ENCODE measurements around the gene PLAGL2.

Gene PLAGL2

DNA sequence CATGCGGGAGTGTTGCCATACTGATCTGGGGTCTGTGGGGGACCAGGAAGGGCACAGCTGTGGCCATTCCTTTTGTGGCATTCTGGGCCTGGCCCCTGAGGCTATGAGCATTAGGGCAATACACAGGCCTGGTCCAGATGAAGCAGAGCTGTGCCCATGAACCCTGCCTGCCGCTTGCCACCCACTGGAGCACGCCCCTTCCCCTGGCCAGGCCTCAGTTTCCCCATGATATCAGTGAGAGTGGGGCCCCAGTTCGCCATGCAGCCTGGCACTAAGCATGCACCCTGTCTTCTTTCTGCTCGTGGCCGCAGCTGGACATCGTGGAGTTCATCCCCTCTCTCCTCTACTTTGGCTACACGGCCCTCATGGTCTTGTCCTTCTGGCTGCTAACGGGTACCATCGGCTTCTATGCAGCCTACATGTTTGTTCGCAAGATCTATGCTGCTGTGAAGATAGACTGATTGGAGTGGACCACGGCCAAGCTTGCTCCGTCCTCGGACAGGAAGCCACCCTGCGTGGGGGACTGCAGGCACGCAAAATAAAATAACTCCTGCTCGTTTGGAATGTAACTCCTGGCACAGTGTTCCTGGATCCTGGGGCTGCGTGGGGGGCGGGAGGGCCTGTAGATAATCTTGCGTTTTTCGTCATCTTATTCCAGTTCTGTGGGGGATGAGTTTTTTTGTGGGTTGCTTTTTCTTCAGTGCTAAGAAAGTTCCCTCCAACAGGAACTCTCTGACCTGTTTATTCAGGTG lies 42.4 kb downstream of the PLAGL2 start:
- no peak overlapping the region for H3K9ac ChIP-seq (ENCODE audit: low read depth, low read length)
- no peaks in the 10 kb centered on the region for H3K9me3 ChIP-seq (ENCODE audit: control insufficient read depth, insufficient read depth, low read length)
- peaks cover 11% of the 10 kb centered on the region; the same call in 1 of the 2 replicates for H3K4me1 ChIP-seq (ENCODE audit: insufficient read depth, low read length)
- H3K36me3 ChIP-seq (ENCODE audit: insufficient read depth, low read length) = peaks cover 19% of the 10 kb centered on the region

DNA sequence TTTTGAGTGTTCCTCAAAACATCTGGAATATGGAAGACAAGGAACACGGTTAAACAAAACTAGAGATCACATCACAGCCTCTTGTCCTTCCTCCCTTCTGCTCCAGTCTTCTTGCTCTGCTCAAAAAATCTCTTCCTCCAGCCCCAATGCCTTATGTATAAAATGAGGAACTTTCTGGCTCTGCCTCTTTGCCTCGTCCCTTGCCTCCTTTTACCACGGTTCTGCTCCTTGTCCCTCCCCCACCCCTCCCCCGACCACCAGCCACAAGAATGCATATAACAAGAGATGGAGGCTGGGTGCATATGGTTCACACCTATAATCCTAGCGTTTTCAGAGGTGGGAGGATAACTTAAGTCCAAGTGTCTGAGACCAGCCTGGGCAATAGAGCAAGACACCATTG lies 43.6 kb downstream of the PLAGL2 start:
- peaks cover 11% of the 10 kb centered on the region; the same call in 1 of the 2 replicates for H3K4me1 ChIP-seq (ENCODE audit: insufficient read depth, low read length)
- no peaks in the 10 kb centered on the region for H3K9me3 ChIP-seq (ENCODE audit: control insufficient read depth, insufficient read depth, low read length)
- H3K36me3 ChIP-seq (ENCODE audit: insufficient read depth, low read length) = peaks cover 26% of the 10 kb centered on the region
- no peak overlapping the region for H3K9ac ChIP-seq (ENCODE audit: low read depth, low read length)

DNA sequence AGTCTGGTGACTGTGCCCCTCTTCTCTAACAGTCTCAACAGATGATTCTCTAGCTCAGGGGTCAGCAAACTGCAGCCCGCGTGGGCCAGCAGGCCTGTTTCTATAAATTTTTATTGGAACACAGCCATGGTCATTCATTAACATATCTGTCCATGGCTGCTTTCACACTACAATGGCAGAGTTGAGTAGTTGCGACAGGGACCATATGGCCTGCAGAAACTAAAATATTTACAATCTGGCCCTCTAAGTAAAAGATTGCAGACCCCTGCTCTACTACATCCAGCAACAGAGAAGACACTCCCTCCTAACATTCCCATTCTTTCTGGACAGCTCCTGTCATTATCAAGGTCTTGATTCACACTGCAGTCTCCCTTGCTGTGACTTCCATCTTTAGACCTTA lies 45.2 kb downstream of the PLAGL2 start:
- Histone ChIP-seq H3K36me3 (ENCODE audit: insufficient read depth, low read length) (peaks cover 26% of the 10 kb centered on the region), H3K9me3 (ENCODE audit: control insufficient read depth, insufficient read depth, low read length) (no peaks in the 10 kb centered on the region), H3K4me1 (ENCODE audit: insufficient read depth, low read length) (no peaks in the 10 kb centered on the region), H3K9ac (ENCODE audit: low read depth, low read length) (no peak overlapping the region)

DNA sequence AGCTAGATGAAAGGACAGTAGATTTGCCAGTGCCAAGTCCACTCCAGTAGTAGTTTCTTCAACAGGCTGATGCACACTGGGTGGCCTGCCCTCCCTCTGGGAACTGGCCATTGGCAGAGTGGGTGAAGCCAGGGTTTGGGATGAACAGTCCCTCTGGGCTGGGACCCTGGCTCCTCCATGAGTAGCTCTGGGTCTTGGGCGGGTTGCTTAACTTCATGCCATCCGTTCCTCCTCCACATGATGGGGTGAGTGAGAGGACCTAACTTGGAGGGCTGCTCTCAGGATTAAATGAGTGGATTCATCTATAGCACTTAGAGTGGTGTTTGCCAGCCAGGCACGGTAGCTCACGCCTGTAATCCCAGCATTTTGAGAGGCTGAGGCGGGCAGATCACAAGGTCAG lies 47.2 kb downstream of the PLAGL2 start:
- H3K9ac ChIP-seq (ENCODE audit: low read depth, low read length) = no peak overlapping the region
- H3K36me3 ChIP-seq (ENCODE audit: insufficient read depth, low read length) = peaks cover 22% of the 10 kb centered on the region
- no peaks in the 10 kb centered on the region; the same call in 1 of the 2 replicates for H3K4me1 ChIP-seq (ENCODE audit: insufficient read depth, low read length)

DNA sequence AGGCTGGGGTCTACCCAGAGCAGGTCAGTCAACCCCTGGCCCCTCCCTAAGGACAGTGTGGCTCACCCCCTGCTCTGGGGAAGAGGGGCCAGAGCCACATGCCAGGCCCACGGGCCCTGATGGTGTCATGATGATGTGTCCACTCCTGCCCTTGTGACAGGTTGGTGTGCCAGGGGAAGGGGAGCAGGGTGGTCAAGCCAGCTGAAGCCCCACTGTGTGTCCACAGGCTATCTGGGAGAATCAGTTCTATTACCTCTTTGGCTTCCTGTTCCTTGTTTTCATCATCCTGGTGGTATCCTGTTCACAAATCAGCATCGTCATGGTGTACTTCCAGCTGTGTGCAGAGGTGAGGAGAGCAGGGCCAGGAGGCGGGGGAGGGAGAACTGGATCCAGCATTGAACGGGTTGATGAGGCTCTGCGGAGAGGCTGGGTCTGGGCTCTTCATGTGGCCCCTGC lies 47.7 kb downstream of the PLAGL2 start:
- Histone ChIP-seq H3K9ac (ENCODE audit: low read depth, low read length) (no peak overlapping the region), H3K36me3 (ENCODE audit: insufficient read depth, low read length) (peaks cover 22% of the 10 kb centered on the region), H3K9me3 (ENCODE audit: control insufficient read depth, insufficient read depth, low read length) (no peaks in the 10 kb centered on the region), H3K4me1 (ENCODE audit: insufficient read depth, low read length) (no peaks in the 10 kb centered on the region; the same call in 1 of the 2 replicates)

More for the DNA sequence above, 47.2 kb downstream of the PLAGL2 start:
- no peaks in the 10 kb centered on the region for H3K9me3 ChIP-seq (ENCODE audit: control insufficient read depth, insufficient read depth, low read length)

DNA sequence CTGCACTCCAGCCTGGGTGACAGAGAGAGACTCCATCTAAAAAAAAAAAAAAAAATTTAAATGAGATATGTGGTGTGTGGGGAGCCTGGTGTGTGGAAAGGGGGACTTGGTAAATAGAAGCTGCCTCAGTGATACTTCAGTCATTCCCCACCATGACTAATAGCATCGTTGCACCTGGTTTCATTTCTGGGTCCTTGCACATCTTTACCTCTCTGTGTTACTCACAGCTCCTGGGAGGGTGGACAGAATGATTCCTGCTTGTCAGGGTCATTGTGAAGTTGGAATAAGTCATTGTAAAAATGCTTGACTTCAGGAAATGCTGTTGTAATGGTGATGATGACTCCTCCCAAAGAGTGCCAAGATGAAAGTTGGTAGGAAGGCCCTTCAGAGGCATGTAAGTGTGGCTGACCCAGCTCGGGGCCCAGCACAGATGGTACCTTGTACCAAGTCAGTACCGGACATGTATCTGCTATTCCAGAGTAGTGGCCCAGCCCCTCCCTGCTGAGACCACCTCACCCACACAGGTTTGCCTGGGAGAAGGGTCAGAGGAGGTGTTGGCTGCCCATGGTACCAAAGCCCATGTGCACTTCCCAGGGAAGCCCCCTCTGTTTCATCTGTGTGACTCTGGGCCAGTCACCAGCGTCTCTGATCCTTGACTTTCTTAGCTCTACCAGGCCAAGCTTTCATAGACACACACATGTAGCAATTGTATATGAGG lies 48.4 kb downstream of the PLAGL2 start:
- Histone ChIP-seq H3K9ac (ENCODE audit: low read depth, low read length) (no peak overlapping the region), H3K4me1 (ENCODE audit: insufficient read depth, low read length) (no peaks in the 10 kb centered on the region; the same call in 1 of the 2 replicates), H3K9me3 (ENCODE audit: control insufficient read depth, insufficient read depth, low read length) (no peaks in the 10 kb centered on the region), H3K36me3 (ENCODE audit: insufficient read depth, low read length) (peaks cover 22% of the 10 kb centered on the region)

DNA sequence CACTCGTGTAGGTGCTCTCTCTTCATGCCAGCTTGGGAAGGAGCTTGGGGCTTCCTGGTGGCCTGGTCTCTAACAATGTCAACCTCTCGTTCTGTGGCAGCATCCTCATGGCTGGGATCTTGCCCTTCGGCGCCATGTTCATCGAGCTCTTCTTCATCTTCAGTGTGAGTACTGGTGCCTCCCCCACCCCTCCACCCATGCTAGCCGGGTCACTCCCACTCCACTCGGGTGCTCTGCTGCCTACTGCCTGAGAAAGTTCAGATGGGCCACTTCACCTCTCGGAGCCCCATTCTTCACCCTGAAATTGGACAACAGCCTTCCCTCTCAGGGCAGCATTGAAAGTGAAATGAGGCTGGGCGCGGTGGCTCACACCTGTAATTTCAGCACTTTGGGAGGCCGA lies 49.2 kb downstream of the PLAGL2 start:
- Histone ChIP-seq H3K4me1 (ENCODE audit: insufficient read depth, low read length) (no peaks in the 10 kb centered on the region; the same call in 1 of the 2 replicates), H3K9me3 (ENCODE audit: control insufficient read depth, insufficient read depth, low read length) (no peaks in the 10 kb centered on the region), H3K36me3 (ENCODE audit: insufficient read depth, low read length) (peaks cover 22% of the 10 kb centered on the region), H3K9ac (ENCODE audit: low read depth, low read length) (no peak overlapping the region)

DNA sequence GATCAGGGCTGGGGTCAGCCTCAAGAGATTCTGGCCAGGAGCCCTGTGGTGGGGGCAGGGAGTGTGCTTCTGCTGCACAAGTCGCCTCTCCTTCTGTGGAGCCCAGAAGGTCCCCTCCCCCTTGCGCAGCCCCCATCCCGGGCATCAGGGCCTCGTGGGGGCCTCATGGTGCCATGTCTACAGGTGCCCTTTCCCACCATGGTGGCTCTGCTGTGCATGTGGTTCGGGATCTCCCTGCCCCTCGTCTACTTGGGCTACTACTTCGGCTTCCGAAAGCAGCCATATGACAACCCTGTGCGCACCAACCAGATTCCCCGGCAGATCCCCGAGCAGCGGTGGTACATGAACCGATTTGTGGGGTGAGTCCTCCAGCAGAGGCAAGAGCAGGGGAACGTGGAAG lies 49.9 kb downstream of the PLAGL2 start:
- Histone ChIP-seq H3K9me3 (ENCODE audit: control insufficient read depth, insufficient read depth, low read length) (no peaks in the 10 kb centered on the region), H3K36me3 (ENCODE audit: insufficient read depth, low read length) (peaks cover 23% of the 10 kb centered on the region), H3K4me1 (ENCODE audit: insufficient read depth, low read length) (no peaks in the 10 kb centered on the region; the same call in 1 of the 2 replicates), H3K9ac (ENCODE audit: low read depth, low read length) (no peak overlapping the region)

DNA sequence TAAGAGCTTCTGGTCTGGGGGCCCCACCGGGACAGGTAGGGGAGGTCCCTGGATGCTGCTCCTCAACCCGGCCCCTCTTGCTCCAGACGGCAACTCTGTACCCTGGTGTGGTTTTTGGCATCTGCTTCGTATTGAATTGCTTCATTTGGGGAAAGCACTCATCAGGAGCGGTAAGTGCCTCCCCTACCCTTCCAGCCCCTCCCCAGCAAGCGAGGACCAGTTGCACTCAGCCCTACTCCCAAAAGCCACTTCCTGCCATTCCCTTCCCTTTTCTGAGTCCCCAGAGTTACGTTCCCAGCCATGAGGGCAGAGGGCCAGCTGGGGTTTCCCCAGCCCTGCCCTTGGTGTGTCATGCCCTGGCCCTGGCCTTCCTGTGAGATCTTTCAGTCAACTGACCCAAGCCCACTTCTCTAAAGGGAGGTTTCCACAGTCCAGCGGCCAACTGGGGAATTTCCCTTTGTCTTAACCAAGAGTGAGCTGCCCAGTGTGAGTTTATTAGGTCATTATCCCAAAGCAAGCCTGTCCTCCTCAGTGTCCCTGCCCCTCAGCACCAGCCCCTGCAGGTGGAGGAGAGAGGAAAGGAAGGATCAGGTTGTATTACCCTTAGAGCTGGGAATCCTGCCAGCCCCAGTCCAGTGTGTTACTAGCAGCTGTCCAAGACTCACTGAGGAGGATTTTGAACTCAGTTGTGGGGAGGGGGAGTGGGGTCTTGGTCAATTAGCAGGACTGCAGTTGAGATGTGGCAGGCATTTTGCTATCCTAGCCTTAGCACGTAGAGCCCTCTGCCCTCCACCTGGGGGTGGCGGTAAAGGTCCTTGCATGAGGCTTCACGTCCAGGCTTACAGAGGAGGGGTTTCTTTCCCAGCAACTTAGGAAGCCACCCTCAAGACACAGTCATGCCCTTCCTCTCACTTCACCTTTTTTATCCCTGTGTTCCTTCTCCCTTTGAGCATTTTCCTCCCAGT lies 52.2 kb downstream of the PLAGL2 start:
- no peaks in the 10 kb centered on the region; the same call in 1 of the 2 replicates for H3K4me1 ChIP-seq (ENCODE audit: insufficient read depth, low read length)
- H3K9ac ChIP-seq (ENCODE audit: low read depth, low read length) = no peak overlapping the region
- peaks cover 16% of the 10 kb centered on the region for H3K36me3 ChIP-seq (ENCODE audit: insufficient read depth, low read length)
- no peaks in the 10 kb centered on the region for H3K9me3 ChIP-seq (ENCODE audit: control insufficient read depth, insufficient read depth, low read length)

DNA sequence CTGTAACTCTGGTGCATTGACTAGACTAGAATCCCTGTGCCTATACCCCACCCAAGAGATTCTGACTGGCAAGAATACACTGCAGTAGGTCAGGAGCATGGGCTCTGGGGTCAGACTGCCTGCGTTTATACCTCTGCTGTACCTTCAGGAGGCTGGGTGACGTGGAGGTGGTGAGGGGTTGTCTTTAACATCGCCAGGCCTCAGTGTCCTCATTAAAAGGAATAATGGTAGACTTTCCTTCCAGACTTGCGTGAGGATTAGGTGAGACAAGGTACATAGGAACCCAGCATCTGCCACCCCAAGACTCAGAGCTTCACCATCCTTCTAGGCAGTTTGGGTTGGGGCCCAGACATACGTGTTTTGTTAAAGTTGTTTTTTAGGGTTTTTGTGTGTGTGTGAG lies 53.8 kb downstream of the PLAGL2 start:
- no peaks in the 10 kb centered on the region; the same call in 1 of the 2 replicates for H3K4me1 ChIP-seq (ENCODE audit: insufficient read depth, low read length)
- no peaks in the 10 kb centered on the region for H3K9me3 ChIP-seq (ENCODE audit: control insufficient read depth, insufficient read depth, low read length)
- no peak overlapping the region for H3K9ac ChIP-seq (ENCODE audit: low read depth, low read length)
- H3K36me3 ChIP-seq (ENCODE audit: insufficient read depth, low read length) = peaks cover 16% of the 10 kb centered on the region

DNA sequence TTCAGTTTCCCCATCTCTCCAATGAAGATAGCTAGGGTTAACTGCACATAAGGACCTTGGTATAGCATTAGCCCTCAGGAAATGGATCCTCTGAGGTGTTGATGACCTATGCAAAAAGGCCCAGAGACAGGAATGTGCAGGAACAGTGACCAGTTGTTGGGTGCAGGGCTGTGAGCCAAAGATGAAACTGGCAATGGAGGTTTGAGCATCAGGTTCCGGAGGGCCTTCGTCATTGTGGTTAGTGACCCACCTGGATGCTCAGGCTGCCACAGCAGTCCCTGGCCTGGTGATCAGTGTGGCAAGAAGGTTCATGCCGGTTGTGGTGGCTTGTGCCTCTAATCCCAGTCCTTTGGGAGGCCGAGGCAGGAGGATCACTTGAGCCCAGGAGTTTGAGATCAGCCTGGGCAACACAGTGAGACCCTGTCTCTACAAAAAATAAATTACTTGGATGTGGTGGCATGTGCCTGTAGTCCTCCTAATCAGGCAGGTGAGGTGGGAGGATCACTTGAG lies 54.3 kb downstream of the PLAGL2 start:
- Histone ChIP-seq H3K9ac (ENCODE audit: low read depth, low read length) (no peak overlapping the region), H3K36me3 (ENCODE audit: insufficient read depth, low read length) (peaks cover 16% of the 10 kb centered on the region), H3K9me3 (ENCODE audit: control insufficient read depth, insufficient read depth, low read length) (no peaks in the 10 kb centered on the region), H3K4me1 (ENCODE audit: insufficient read depth, low read length) (no peaks in the 10 kb centered on the region; the same call in 1 of the 2 replicates)

DNA sequence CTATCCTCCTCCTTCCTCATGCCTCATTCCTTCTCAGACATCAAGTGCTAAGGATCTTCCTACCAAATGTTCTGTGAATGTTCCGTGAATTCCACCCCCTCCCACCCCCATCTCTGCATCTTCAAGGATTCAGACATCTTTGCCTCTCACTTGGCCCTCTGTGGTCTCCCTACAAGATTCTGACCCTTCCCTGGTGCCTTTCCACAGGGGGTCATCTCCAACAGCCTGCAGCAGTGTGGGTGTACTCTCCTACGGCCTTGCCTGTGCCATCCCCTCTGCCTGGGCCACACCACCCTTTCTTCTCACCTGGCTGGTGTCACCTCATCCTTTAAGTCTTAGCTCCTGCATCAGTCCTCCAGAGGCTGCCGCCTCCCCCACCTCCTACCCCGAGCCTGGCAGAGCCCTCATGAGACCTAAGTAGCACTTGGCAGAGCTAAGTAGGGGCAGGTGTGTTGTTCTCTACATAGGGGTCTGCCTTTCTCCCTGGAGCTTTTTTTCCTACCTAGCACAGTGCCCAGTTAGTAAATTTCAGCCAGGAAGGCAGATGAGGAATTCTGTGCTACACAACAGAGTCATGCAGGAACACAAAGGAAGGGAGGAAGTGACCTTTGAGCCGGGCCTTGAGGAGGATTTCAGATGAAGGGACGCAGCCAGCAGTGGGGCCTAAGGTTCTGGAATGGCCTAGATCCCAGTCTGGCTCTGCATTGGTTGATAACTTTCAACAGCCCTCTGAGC lies 55.0 kb downstream of the PLAGL2 start:
- Histone ChIP-seq H3K4me1 (ENCODE audit: insufficient read depth, low read length) (no peaks in the 10 kb centered on the region; the same call in 1 of the 2 replicates), H3K9me3 (ENCODE audit: control insufficient read depth, insufficient read depth, low read length) (no peaks in the 10 kb centered on the region), H3K36me3 (ENCODE audit: insufficient read depth, low read length) (peaks cover 19% of the 10 kb centered on the region), H3K9ac (ENCODE audit: low read depth, low read length) (no peak overlapping the region)

DNA sequence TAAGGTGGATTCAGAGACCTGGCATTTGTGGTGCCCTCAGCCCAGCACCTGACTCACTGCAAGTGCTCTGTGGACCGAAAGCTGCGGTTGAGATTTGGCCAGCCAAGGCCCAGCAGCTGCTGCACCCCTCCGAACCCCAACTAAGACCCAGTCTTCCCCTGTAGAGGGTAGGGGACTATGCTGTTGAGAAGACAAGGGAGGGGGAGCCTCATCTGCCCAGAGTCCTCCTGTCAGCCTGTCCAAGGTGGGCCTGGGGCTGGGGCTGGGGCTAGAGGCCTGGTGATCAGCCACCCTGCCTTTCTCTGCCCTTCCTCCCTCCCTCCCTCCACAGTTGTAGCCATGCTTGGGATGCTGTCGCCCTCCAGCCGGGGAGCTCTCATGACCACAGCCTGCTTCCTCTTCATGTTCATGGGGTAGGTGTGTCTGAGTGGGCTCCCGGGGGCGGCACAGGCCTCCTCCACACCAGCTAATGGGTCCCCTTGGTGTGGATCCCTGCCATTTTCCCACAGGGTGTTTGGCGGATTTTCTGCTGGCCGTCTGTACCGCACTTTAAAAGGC lies 57.2 kb downstream of the PLAGL2 start:
- Histone ChIP-seq H3K9ac (ENCODE audit: low read depth, low read length) (no peak overlapping the region), H3K9me3 (ENCODE audit: control insufficient read depth, insufficient read depth, low read length) (no peaks in the 10 kb centered on the region), H3K36me3 (ENCODE audit: insufficient read depth, low read length) (peaks cover 19% of the 10 kb centered on the region), H3K4me1 (ENCODE audit: insufficient read depth, low read length) (no peaks in the 10 kb centered on the region; the same call in 1 of the 2 replicates)
